Adipose tissue (tissue), 3 donors: ENCODE measurements around the gene FAHD2A. TPM values are rescaled to one million over a fixed set of nuclear protein-coding genes. Genes with fewer than 3 reads are reported as not detected.
"Not testable (repeated sequence)": the region's sequence is repeated elsewhere in the genome, so short reads cannot be mapped to it uniquely, and the experiment has no call there.

ENCODE experiments used
- H3K27ac ChIP-seq: one replicate; pipeline ENCODE4 v1.5.1; 2013; ENCODE audit warnings: low read depth, low read length
- WGBS, 3 donors: extraction: QIAGEN DNeasy Blood & Tissue Kit; methylation state at CpG; one replicate each; pipeline ENCODE4 v1.1.7; 2013; 5-methylcytosine and 5-hydroxymethylcytosine counted together
- polyA plus RNA-seq, 3 donors: library from polyadenylated mRNA; stranded (reverse); fragments of 200-250 nt; gene quantifications; one replicate each; pipeline ENCODE4 v1.2.3, GENCODE V29; 2013
- donor health status: healthy with polysubstance abuse.
- donor health status: Bipolar disorder and iron deficiency.
- donor health status: healthy.

The FAHD2A gene
- polyA plus RNA-seq, 3 donors, result 20.8 to 34.6 (median 26.7) TPM

DNA sequence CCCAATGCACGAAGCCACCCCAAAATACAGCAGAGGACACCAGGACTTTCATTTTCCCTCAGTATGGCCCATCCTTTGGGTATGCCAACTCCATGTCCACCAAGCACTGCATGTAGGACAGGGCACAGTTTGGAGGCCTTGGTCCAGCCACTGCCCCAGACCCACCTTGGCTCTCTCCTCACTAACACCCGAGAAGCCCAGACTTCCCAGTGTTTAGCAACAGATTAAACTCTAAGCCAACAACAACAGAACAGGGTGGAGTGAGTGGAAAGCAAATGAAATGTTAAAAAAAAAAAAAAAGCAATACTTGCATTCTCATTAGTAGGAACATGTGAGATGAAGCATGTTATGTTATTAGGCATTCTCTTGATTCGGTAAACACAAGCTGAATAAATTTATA lies 12.6 kb downstream of the FAHD2A start:
- H3K27ac ChIP-seq, result not testable (repeated sequence)
- 70 to 79% (median 75%) methylated on average over 3 of the region's 3 CpGs for WGBS, 3 donors

DNA sequence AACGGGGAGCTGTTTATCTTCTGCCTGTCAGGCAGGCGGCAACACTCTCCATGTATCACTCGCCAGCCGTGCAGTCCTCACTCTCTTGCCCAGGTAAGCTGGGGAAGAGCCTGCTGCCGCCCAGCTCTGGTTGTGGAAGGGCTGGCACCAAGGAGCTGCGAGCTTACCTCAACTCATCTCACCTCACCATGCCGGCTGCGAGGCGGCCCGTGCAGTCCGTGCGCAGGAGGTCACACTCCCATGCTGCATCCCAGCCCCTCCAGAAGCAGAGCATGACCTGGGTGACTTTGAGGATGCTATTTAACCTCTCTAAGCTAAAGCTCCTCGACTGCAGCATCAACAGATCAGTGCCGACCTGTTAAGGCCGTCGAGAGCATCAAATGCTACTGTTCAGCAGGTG lies 13.1 kb downstream of the FAHD2A start:
- H3K27ac ChIP-seq, result not testable (repeated sequence)
- WGBS, 3 donors, result 89 to 92% (median 90%) methylated on average over 16 of the region's 16 CpGs

DNA sequence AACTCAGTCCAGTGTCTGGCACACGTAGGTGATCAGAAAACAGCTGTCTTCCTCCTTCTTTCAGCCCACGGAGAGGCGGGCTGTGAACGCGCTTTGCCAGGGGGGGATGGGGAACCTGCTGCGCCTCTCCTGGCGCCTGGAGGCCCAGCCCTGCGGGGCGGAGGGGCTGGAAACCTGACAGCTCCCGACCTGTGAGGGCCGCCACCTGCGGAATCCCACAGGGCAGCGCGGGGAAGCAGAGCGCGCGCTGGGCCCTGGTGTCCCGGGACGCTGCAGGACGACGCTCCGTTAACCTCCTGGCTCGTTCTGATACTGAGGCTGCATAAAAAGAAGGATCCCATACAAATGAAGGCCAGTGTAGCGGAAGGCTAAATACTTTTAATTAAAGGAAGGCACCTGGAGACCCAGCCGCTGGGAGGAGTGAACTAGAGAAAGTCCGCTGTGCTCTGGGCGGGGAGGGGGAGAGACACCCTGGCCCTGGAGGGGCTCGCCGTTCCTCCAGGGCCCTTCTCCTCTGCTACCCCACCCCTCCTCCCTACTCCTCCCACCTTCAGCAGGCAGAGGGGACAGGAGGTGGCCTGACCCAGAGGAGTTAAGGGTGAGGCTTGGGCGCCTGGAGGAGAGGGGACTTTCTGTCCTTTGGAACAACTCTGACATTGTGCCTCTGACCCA lies 24.8 kb downstream of the FAHD2A start:
- H3K27ac ChIP-seq, result not testable (repeated sequence)
- WGBS, 3 donors, result 0 to 38% (median 14%) methylated on average over 1 to 15 of the region's 30 CpGs

DNA sequence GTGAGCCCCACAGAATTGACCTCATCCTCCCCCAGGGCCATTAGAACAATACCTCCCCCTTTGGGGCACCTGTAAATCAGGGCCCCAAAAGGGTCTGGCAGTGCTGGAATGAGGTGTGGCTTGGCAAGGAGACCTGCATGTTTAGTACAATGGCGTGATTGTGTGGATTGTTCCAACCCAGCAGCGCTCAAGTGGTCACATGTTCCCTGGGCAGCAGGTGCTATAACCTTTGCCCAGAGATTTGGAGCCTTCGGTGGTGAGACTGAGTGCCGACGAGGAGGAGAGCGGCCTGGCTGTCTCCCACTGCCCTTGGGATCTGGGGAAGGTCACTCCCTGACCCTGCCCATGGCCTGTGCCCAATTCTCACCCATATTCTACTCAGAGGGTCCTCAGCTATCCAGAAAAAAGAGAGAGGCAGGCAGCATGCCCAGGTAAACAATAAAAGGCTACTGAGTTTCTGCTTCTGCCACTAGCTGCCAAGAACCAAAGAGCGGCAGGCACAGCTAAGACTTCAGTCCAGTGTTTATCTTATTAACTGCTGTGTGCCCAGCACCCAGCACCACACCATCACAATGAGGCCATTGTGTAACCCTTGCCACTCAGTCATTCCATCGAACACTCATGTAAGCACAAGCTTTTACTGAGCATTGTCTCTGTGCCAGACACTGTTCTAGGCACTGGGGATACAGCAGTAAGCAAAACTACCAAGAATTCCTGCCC lies 27.4 kb downstream of the FAHD2A start:
- H3K27ac ChIP-seq, result not testable (repeated sequence)
- no CpG with 5 or more reads among the region's 8 CpGs for WGBS, 3 donors

DNA sequence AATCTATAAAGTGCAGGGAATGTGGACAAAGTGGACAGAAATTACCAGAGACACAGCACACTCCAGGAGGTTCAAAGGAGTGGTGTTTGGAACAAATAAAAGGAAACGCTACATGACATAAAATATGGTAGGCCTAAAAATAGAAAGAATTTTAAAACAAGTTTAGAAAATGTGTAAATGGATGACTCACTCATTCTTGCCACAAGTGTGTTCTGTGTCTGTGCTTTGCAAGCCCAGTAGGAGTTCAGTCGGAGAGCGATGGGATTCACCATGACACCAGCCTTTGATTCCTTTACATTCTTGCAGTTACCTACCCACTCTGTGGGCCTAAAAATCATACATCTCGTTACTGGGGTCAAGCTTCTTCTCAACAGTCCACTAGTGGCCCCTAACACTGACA lies 30.9 kb downstream of the FAHD2A start:
- not testable (repeated sequence) for H3K27ac ChIP-seq
- 71 to 94% (median 82%) methylated on average over 1 of the region's 4 CpGs for WGBS, 3 donors

DNA sequence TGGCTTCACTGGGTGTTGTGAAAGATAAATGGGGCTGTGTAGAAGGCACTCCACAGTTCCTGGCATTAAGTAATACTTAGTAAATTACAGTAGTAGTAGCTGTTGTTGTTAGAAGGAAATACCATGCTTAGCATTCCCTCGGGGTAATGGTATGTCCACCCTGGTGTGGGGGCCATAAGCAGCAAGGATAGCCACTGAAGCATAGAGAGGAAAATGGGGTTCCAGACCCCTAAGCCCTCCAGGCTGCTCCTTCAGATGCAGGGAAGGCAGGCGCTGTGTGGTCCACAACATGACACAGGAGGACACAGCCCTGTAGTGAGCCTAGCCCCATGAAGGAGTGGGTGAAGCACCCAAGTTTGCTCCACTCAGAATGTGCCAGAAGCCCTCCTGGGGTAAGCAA lies 31.5 kb downstream of the FAHD2A start:
- H3K27ac ChIP-seq, result not testable (repeated sequence)
- WGBS, 3 donors, result 91 to 100% (median 100%) methylated on average over 1 to 2 of the region's 2 CpGs

DNA sequence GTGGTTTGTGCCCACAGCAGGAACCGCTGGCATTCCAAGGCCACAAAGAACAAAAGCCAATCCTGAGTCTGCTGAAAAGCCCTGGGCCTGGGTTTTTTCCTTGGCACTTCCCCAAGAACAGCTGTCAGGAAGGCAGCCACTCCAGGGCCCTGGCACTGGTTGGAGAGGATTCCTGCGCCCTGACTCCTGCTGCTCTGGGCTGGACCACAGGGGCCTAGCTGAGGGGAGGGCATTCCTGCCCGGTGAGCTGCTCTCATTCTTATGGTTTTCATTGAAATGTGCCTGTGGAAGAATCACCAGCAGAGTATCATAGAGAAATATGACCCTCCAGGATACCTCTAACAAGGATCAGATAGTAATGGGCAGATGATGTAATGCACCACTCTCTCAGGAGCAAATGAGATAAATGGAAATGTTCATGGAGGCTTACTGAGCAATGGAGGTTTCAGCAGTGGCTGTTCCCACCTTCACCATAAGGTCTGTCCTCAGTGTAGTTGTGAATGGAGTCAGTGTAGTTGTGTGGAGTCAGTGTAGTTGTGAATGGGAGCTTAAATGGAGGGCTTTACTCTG lies 32.1 kb downstream of the FAHD2A start:
- H3K27ac ChIP-seq, result not testable (repeated sequence)

DNA sequence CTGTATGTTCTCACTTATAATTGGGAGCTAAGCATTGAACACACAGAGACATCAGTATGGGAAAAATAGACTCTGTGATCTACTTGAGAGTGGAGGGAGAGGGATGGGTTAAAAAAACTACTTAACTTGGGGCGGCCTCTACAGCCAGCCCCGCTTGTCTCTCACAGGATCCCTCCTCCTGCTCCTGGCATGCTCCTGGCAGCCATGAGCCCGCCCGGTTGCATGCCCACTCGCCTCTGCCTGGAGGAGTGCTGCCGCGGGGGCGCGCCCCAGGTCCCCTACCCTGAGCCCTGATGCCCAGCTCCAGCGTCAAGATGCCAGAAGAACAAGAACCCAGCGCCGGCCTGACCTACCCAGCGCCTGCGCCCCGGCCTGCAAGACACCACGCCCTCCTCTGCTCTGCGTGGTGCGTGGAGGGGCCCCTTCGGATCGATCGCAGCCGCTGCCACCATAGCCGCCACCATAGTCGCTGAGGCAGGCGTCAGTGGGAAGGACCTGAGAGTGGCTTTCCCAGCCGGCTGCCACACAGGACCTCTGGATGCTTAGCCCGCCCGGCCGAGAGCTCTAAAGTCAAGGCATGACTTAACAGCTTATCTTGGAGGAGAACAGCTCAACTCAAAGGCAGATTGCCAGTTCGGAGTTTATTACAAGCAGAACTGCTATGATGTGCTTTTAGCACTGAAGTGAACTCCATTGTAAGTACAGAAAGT lies 32.8 kb downstream of the FAHD2A start:
- not testable (repeated sequence) for H3K27ac ChIP-seq
- no CpG with 5 or more reads among the region's 30 CpGs for WGBS, 3 donors

More for the DNA sequence above, 32.1 kb downstream of the FAHD2A start:
- 55 to 73% (median 69%) methylated on average over 2 of the region's 3 CpGs for WGBS, 3 donors

DNA sequence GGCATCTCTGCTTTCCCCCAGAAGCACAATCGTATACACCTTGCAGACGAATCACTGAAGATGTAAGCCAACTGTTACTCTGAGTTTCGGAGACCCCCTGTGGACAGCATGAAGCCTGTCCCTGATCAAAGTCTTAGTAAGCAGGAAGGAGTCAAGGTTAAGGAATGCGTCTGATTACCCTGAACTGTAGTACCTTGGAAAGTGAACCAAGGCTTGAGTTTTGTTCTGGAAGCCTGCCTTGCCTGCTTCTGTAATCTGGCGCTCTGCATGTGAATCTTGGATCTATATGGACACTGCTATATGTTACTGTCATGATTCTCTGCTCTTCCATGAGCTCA lies 33.3 kb downstream of the FAHD2A start:
- H3K27ac ChIP-seq, result not testable (repeated sequence)

DNA sequence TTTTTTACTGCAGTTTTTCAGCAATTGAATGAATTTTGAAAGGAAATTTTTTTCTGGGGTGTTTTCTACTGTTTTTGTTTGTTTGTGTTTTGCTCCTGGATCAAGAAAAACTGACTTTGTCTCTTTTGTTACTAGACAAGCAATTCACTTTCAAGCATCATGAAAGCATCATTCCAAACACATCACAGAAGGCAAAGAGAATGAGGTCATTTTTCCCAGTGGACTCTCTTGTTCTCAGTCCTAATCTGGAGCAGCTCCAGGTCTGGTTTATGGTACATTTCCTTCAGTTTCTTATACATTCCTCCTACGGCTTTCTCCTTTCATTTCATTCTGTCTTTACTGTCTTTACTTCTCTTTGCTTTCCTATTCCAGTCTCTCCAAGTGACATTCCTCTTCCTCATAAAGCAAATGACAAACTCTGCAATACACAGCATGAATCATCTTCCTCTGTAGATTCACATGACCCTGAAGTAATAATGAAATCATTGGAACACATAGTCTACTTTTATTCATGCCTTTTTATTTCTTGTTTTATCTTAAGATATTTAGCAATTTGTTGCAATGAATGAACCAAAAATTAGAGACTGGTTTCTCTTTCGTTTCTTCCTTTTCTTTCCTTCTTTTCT lies 40.1 kb downstream of the FAHD2A start:
- H3K27ac ChIP-seq, result not testable (repeated sequence)
- WGBS, 3 donors, result no CpG with 5 or more reads among the region's 2 CpGs

More for the DNA sequence above, 33.3 kb downstream of the FAHD2A start:
- 48 to 81% (median 52%) methylated on average over 3 of the region's 5 CpGs for WGBS, 3 donors

DNA sequence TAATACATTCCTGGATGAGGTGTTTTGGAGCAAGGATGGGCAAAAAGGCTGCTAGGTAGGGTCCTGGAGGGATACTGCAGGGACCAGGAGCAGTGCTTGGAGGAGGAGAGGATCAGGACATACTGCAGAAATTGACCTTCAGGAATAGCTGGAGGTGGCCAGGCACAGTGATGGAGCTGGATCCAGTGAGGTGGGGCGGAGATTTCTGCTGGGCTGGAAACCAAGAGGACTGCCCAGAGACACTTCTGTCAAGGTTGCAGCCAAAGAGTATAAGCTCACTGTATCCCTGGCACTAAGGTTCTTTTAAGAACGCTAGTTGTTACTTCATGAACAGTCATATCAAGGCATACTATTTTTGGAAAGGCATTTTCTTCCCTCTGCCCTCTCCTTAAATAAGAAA lies 42.8 kb downstream of the FAHD2A start:
- no CpG with 5 or more reads among the region's 2 CpGs for WGBS, 3 donors

DNA sequence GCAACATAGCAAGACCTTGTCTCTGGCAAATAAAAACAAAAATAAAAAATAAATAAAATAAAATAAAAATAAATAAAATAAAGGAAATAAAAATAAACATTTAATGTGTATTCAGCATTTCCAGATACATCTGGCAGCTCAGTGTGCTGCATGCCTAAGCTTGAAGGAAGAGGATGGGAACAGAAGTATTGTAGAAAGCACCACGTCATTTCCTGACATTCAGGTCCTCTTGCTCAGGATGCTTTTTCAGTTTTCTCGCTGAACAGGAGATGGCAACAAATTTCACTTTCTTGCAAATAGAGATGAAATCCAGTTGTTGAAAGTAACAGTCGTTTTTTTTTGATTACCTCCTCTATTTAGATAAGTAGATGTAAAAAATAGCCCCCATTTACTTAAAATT lies 60.8 kb downstream of the FAHD2A start:
- WGBS, 3 donors, result no CpG with 5 or more reads among the region's 3 CpGs
- not testable (repeated sequence) for H3K27ac ChIP-seq

More for the DNA sequence above, 42.8 kb downstream of the FAHD2A start:
- H3K27ac ChIP-seq, result not testable (repeated sequence)

Other genes with a start within 250 kb of the FAHD2A start
- gene ZNF514, start 242.9 kb upstream of the FAHD2A start, polyA plus RNA-seq, result 1 to 10 TPM; 5.3 to 7.1 (median 6.8) TPM
- gene ZNF2, start 236.9 kb upstream of the FAHD2A start, polyA plus RNA-seq, result 1 to 10 TPM in 2 of 3 donors, under 1 TPM in 1; 0.79 to 1.5 (median 1.3) TPM
- under 1 TPM; 0.34 to 0.75 (median 0.45) TPM for gene ZNF892, start 195.2 kb upstream of the FAHD2A start, polyA plus RNA-seq
- 1 to 10 TPM; 2.0 to 6.1 (median 3.0) TPM for gene PROM2, start 128.3 kb upstream of the FAHD2A start, polyA plus RNA-seq
- gene KCNIP3, start 105.4 kb upstream of the FAHD2A start, polyA plus RNA-seq, result 10 to 100 TPM in 1 of 3 donors, 1 to 10 TPM in 2; 2.4 to 14.1 (median 5.1) TPM
- not detected for gene TRIM43B, start 82.0 kb downstream of the FAHD2A start, polyA plus RNA-seq
- not detected for gene TRIM43, start 189.3 kb downstream of the FAHD2A start, polyA plus RNA-seq